Adrenal gland (tissue), 12 donors: ENCODE measurements around the gene LMNTD1. TPM values are rescaled to one million over a fixed set of nuclear protein-coding genes. Genes with fewer than 3 reads are reported as not detected.

Experiments
- DNase-seq, 7 donors: peaks; one replicate each; pipeline ENCODE4 v3.0.0-alpha.2; 2019 to 2020
- H3K27ac ChIP-seq, 5 donors: fragments of 200-600 bp; sonication (generic) in 4 of 5; 1 replicate in 3 of 5; 2 replicates in 2 of 5; pipeline versions ENCODE4 v1.5.1 to v1.8.0; 2016 to 2020; ENCODE audit warnings: mild to moderate bottlenecking in 1 of 5
- H3K27me3 ChIP-seq: fragments of 200-600 bp; 2 replicates; pipeline ENCODE4 v1.8.0; 2021
- H3K36me3 ChIP-seq, 2 donors: fragments of 200-600 bp; replicated peaks in 1 of 2; 1 replicate in 1 of 2; 2 replicates in 1 of 2; pipeline versions ENCODE4 v1.5.1 to v1.8.0; 2018 to 2022
- H3K4me1 ChIP-seq, 2 donors: fragments of 200-600 bp; replicated peaks in 1 of 2; 1 replicate in 1 of 2; 2 replicates in 1 of 2; pipeline versions ENCODE4 v1.5.1 to v1.8.0; 2018 to 2021
- H3K4me3 ChIP-seq, 4 donors: fragments of 200-600 bp; sonication (generic) in 3 of 4; one replicate each; pipeline ENCODE4 v1.5.1; 2016 to 2018
- H3K9me3 ChIP-seq, 3 donors: fragments of 200-600 bp; sonication (generic) in 1 of 3; replicated peaks in 1 of 3; 1 replicate in 2 of 3; 2 replicates in 1 of 3; pipeline versions ENCODE4 v1.5.1 to v1.8.0; 2016 to 2021
- CTCF ChIP-seq, 6 experiments: fragments of 450-650 bp in 4 of 6; fragments of 200-600 bp in 2 of 6; sonication (generic) in 1 of 6; IDR thresholded peaks; 1 replicate in 5 of 6; 2 replicates in 1 of 6; pipeline versions ENCODE4 v1.5.1 to v1.8.0; 2016 to 2021; ENCODE audit warnings: antibody characterized with exemption in 6 of 6, mild to moderate bottlenecking in 2 of 6, moderate library complexity in 1 of 6
- POLR2A ChIP-seq, 2 donors: fragments of 450-650 bp; IDR thresholded peaks; one replicate each; pipeline ENCODE4 v1.6.1; 2017; ENCODE audit warnings: antibody characterized with exemption in 2 of 2, mild to moderate bottlenecking in 2 of 2, moderate library complexity in 1 of 2
- WGBS, 4 donors: extraction: QIAGEN DNeasy Blood & Tissue Kit in 2 of 4; methylation state at CpG; one replicate each; pipeline versions ENCODE4 v1.1.5 to v1.1.7; 2013 to 2017; 5-methylcytosine and 5-hydroxymethylcytosine counted together
- intact Hi-C, 2 donors: fragments of 100-400 bp; cut with DNase I; formaldehyde crosslinking; loops; one replicate each; pipeline versions ENCODE4 v1.14.1 to v1.15.0; 2022 to 2023
- polyA plus RNA-seq, 3 donors: library from polyadenylated mRNA; stranded (reverse); fragments of 200-250 nt in 2 of 3; fragments of 350-450 nt in 1 of 3; fragmentation: Illumina TruSeq in 1 of 3; extraction: RNeasy Lipid Tissue Mini Kit (QIAGEN cat#74804) in 1 of 3; gene quantifications; one replicate each; pipeline ENCODE4 v1.2.3, GENCODE V29; 2013 to 2014
- total RNA-seq, 9 donors: library from RNA; depleted of rRNA in 4 of 9; stranded (reverse); fragments of >200 nt in 4 of 9; fragments of 120-200 nt in 1 of 9; fragmentation: NEBNext Ultra II Directional in 1 of 9; extraction: Animal tissue kit (Norgen Biotek cat#: 25700) in 1 of 9; gene quantifications; one replicate each; pipeline versions ENCODE4 v1.1.0 to v1.2.4, GENCODE V29; 2013 to 2023
- donor health status: healthy with polysubstance abuse.
- donor health status: Bipolar disorder and iron deficiency.
- donor health status: DM: yes; HTN: yes; CAD: no.
- donor health status: DM: no; HTN: no; CAD: no.
- donor health status: DM: no; HTN: no; CAD: no.
- donor health status: DM: yes; HTN: yes; CAD: no.

The LMNTD1 gene
- total and polyA plus RNA-seq, 12 donors: 0.27 to 4.9 (median 0.46) TPM; not detected in 9

- WGBS, 4 donors: 32 to 37% (median 35%) methylated on average over 1 of the region's 1 CpG
- H3K27me3 ChIP-seq: no peaks in the 10 kb centered on the region
- DNase-seq: no peak
- no peaks in the 10 kb centered on the region for H3K36me3 ChIP-seq
- H3K9me3 ChIP-seq: no peaks in the 10 kb centered on the region
- TF ChIP-seq POLR2A (IDR thresholded peaks at IDR 0.05): no peak
- no peak for TF ChIP-seq CTCF (IDR thresholded peaks at IDR 0.05)
- intact Hi-C loops: no loop called here
- no peak overlapping the region for H3K4me3 ChIP-seq
- H3K27ac ChIP-seq: no peak overlapping the region
- H3K4me1 ChIP-seq: no peaks in the 10 kb centered on the region
Observed at GRCh38 chr12:25501549-25501948, 51.5 kb downstream of the LMNTD1 start.

DNA sequence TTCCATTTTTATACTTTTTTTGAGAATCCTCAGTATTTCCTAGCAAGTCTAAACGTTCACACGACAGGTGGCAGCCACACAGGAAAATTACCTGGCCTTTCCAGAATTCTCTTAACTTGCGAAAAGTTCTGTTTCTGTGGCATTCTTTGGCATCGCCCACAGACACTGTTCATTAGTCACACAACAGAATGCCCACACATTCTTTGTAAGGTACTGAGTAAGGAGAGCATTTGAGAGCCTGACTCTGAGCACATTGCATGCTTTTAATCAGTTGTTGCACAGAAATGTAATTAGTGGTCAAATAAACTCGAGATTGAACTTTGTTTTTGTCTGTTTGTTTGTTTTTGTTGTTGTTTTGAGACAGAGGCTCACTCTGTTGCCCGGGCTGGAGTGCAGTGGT is 52.4 kb downstream of the LMNTD1 start:
- Histone ChIP-seq H3K4me3 (no peak overlapping the region), H3K9me3 (no peaks in the 10 kb centered on the region), H3K4me1 (no peaks in the 10 kb centered on the region), H3K27me3 (no peaks in the 10 kb centered on the region), H3K36me3 (no peaks in the 10 kb centered on the region), H3K27ac (no peak overlapping the region)
- TF ChIP-seq POLR2A (IDR thresholded peaks at IDR 0.05) (no peak), CTCF (IDR thresholded peaks at IDR 0.05) (no peak)
- intact Hi-C loops: no loop called here
- WGBS, 4 donors: 76 to 85% (median 78%) methylated on average over 6 of the region's 6 CpGs
- no peak for DNase-seq

DNA sequence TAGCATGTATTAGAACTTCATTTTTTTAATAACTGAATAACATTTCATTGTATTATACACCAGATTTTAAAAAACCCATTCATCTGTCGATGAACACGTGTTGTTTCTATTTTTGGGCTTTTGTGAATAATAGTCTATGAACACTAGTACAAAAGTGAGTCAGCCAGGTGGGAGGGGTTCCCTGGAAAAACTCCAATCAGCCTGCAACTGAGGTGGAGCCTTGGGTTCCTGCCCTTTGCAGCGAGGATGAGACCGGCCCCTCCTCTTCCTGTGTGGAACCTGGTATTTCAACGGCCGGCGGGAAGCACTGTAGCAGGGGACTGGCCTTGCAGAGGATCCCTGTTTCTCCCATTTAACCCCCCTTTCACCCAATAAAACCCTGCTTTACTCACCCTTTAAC is 56.1 kb downstream of the LMNTD1 start:
- no peak overlapping the region for H3K4me3 ChIP-seq
- H3K27ac ChIP-seq: no peak overlapping the region
- DNase-seq: peak; percentile 46 to 88 (median 64)
- H3K9me3 ChIP-seq: peaks cover 0 to 6% (median 0%) of the 10 kb centered on the region in 3 donors
- TF ChIP-seq POLR2A (IDR thresholded peaks at IDR 0.05): no peak
- TF ChIP-seq CTCF (IDR thresholded peaks at IDR 0.05): no peak
- WGBS, 4 donors: 38 to 42% (median 42%) methylated on average over 7 of the region's 7 CpGs
- intact Hi-C loops: no loop called here
- H3K36me3 ChIP-seq: no peaks in the 10 kb centered on the region
- H3K4me1 ChIP-seq: no peaks in the 10 kb centered on the region
- no peaks in the 10 kb centered on the region for H3K27me3 ChIP-seq

DNA sequence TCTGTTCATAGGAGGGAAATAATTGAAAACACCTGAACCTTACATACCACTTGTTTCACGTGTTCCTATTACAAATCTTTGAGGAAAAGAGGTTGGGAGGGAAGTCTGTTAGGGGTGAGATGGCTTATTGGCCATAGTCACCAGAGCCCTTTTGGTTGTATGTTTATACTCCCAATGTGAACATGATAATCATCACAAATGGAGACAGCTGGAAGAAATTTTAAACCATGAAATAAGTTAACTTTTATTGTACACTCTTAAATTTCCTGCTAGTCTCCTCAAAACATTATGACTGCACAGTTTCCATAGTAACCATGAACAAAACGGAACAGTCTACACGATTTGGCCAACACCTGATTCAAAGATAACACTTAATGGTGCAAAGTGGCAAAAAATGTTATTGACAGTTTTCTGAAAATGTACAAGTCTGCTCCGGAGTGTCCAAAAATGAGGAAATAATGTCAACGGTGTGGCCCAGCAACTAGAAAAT is 56.9 kb downstream of the LMNTD1 start:
- DNase-seq: no peak
- Histone ChIP-seq H3K4me3 (no peak overlapping the region), H3K27ac (no peak overlapping the region), H3K27me3 (no peaks in the 10 kb centered on the region), H3K9me3 (peaks cover 0 to 6% (median 0%) of the 10 kb centered on the region in 3 donors), H3K36me3 (no peaks in the 10 kb centered on the region), H3K4me1 (no peaks in the 10 kb centered on the region)
- intact Hi-C loops: no loop called here
- 48 to 66% (median 59%) methylated on average over 5 of the region's 5 CpGs for WGBS, 4 donors
- TF ChIP-seq CTCF (IDR thresholded peaks at IDR 0.05): no peak
- TF ChIP-seq POLR2A (IDR thresholded peaks at IDR 0.05): no peak
